Common myeloid progenitor, CD34-positive (primary cell): Measurements from ENCODE around the gene F11R. TPM values are rescaled to one million over a fixed set of nuclear protein-coding genes. Genes with fewer than 3 reads are reported as not detected.
"Not testable (repeated sequence)": the region's sequence is repeated elsewhere in the genome, so short reads cannot be mapped to it uniquely, and the experiment has no call there.

Experiments
- CTCF ChIA-PET: fragments of 350-600 bp; sonication (Branson Sonifier 250); formaldehyde crosslinking; loops from one replicate; lab custom pipeline; 2021; ENCODE audit warnings: antibody characterized with exemption; lab: Charles Lee
- POLR2A ChIA-PET: fragments of 350-600 bp; sonication (Branson Sonifier 250); formaldehyde crosslinking; loops from one replicate; lab custom pipeline; 2021; ENCODE audit warnings: antibody characterized with exemption; lab: Charles Lee
- DNase-seq, 3 donors: peaks; one replicate each; pipeline versions ENCODE4 v3.0.0 to v3.0.0-alpha.2; 2013
- H3K27ac ChIP-seq, 2 experiments: 1 replicate in 1 of 2; 2 replicates in 1 of 2; pipeline ENCODE4 v1.7.0; 2013; ENCODE audit warnings: inconsistent platforms in 2 of 2, low read length in 2 of 2, mild to moderate bottlenecking in 2 of 2, low read depth in 1 of 2, moderate library complexity in 1 of 2; ENCODE audit not compliant: severe bottlenecking in 2 of 2, insufficient read depth in 1 of 2, poor library complexity in 1 of 2
- H3K27me3 ChIP-seq, 5 experiments: replicated peaks in 2 of 5; 1 replicate in 3 of 5; 2 replicates in 2 of 5; pipeline versions ENCODE4 v1.6.1 to v1.7.0; 2013; ENCODE audit warnings: low read length in 4 of 5, mild to moderate bottlenecking in 2 of 5, moderate library complexity in 2 of 5, inconsistent platforms in 1 of 5; ENCODE audit not compliant: insufficient read depth in 5 of 5, control insufficient read depth in 4 of 5
- H3K36me3 ChIP-seq, 4 experiments: 1 replicate in 2 of 4; 2 replicates in 2 of 4; pipeline versions ENCODE4 v1.6.1 to v1.7.0; 2013; ENCODE audit warnings: low read length in 3 of 4, control low read depth in 1 of 4, mild to moderate bottlenecking in 1 of 4; ENCODE audit not compliant: control insufficient read depth in 4 of 4, insufficient read depth in 4 of 4
- H3K4me1 ChIP-seq, 4 experiments: 1 replicate in 3 of 4; 2 replicates in 1 of 4; pipeline versions ENCODE4 v1.6.1 to v1.7.1; 2013; ENCODE audit warnings: low read length in 3 of 4, mild to moderate bottlenecking in 3 of 4, control low read depth in 1 of 4, inconsistent platforms in 1 of 4, moderate library complexity in 1 of 4; ENCODE audit not compliant: control insufficient read depth in 4 of 4, insufficient read depth in 4 of 4; ENCODE audit errors: control extremely low read depth in 1 of 4
- H3K4me3 ChIP-seq, 7 experiments: 1 replicate in 4 of 7; 2 replicates in 3 of 7; pipeline versions ENCODE4 v1.5.1 to v1.7.0; 2013; ENCODE audit warnings: mild to moderate bottlenecking in 7 of 7, low read length in 6 of 7, moderate library complexity in 6 of 7, inconsistent platforms in 2 of 7, low read depth in 2 of 7, control low read depth in 1 of 7; ENCODE audit not compliant: insufficient read depth in 4 of 7, control insufficient read depth in 1 of 7; ENCODE audit errors: extremely low read depth in 1 of 7
- H3K9me3 ChIP-seq, 5 experiments: 1 replicate in 4 of 5; 2 replicates in 1 of 5; pipeline versions ENCODE4 v1.6.1 to v1.7.1; 2013; ENCODE audit warnings: low read length in 4 of 5, mild to moderate bottlenecking in 2 of 5, inconsistent platforms in 1 of 5, low read depth in 1 of 5, moderate library complexity in 1 of 5; ENCODE audit not compliant: control insufficient read depth in 4 of 5, insufficient read depth in 2 of 5; ENCODE audit errors: control extremely low read depth in 1 of 5
- WGBS: methylation state at CpG from one replicate; pipeline ENCODE4 v1.1.5; 2013; ENCODE audit not compliant: insufficient coverage; 5-methylcytosine and 5-hydroxymethylcytosine counted together
- polyA plus RNA-seq: library from polyadenylated mRNA; unstranded; fragments of 120-200 nt; gene quantifications from one replicate; pipeline ENCODE4 v1.2.1, GENCODE V29; 2013

The F11R gene
- polyA plus RNA-seq, result 57.2 TPM

GRCh38 chr1:161020509-161021164 is at the start of gene F11R:
TSS of gene F11R (minus strand) at chr1:161021152. CDS start at chr1:161021073, 79 bp downstream.
- Histone ChIP-seq H3K36me3 (peaks cover 0 to 3% (median 0%) of the 10 kb centered on the region in 4 experiments), H3K4me1 (peaks cover 15 to 43% (median 34%) of the 10 kb centered on the region in 4 experiments), H3K4me3 (peak within 1 kb of the TSS; percentile 71 to 96 (median 83)), H3K27me3 (no peaks in the 10 kb centered on the region), H3K27ac (peak within 1 kb of the TSS; percentile 25 to 74), H3K9me3 (no peaks in the 10 kb centered on the region)
- POLR2A ChIA-PET, result interaction anchor here (0.6 to 1.6 kb wide), 8 partner anchors 12 to 145 kb away, joined by 3 to 6 read pairs (median 4); partner anchors contain the start of gene TSTD1
- 0% methylated on average over 26 of the region's 36 CpGs for WGBS
- peak; percentile 39 to 72 (median 64) for DNase-seq
- CTCF ChIA-PET, result interaction anchor here (0.8 to 4.9 kb wide), 17 partner anchors 10 to 97 kb away, joined by 3 to 78 read pairs (median 4); partner anchors contain the start of genes ARHGAP30, NECTIN4, NIT1 and PFDN2

GRCh38 chr1:161069731-161070270 is 48.8 kb upstream of the F11R start, which contains the start of gene ARHGAP30:
TSS of gene ARHGAP30 (minus strand) at chr1:161069891. CDS start at chr1:161069624, 267 bp downstream.
- H3K4me3 ChIP-seq, result peak within 1 kb of the TSS; percentile 32 to 94 (median 81)
- peak within 1 kb of the TSS; percentile 72 to 90 for H3K27ac ChIP-seq
- no peaks in the 10 kb centered on the region for H3K27me3 ChIP-seq
- WGBS, result 9% methylated on average over 9 of the region's 9 CpGs
- peaks cover 4 to 11% (median 5%) of the 10 kb centered on the region in 4 experiments for H3K36me3 ChIP-seq
- H3K4me1 ChIP-seq, result peaks cover 15 to 74% (median 56%) of the 10 kb centered on the region in 4 experiments
- CTCF ChIA-PET, result interaction anchor here (1.0 to 20.2 kb wide), 12 partner anchors 9 to 107 kb away, joined by 3 to 297 read pairs (median 11); partner anchors contain the start of genes DEDD, F11R, KLHDC9 and TSTD1
- DNase-seq, result peak; percentile 84 to 97 (median 95)
- POLR2A ChIA-PET, result interaction anchor here (0.8 to 4.4 kb wide), 4 partner anchors 24 to 56 kb away, joined by 3 to 53 read pairs (median 18); partner anchors contain the start of genes KLHDC9 and USF1
- no peaks in the 10 kb centered on the region for H3K9me3 ChIP-seq

- H3K36me3 ChIP-seq, result peaks cover 4 to 11% (median 7%) of the 10 kb centered on the region in 4 experiments
- H3K4me1 ChIP-seq, result peaks cover 15 to 72% (median 56%) of the 10 kb centered on the region in 4 experiments
- no peak for DNase-seq
- POLR2A ChIA-PET, result interaction anchor here (0.8 to 4.4 kb wide), 3 partner anchors 23 to 56 kb away, joined by 5 to 53 read pairs (median 30); partner anchors contain the start of genes KLHDC9 and USF1
- CTCF ChIA-PET, result interaction anchor here (1.0 to 20.2 kb wide), 8 partner anchors 14 to 88 kb away, joined by 4 to 297 read pairs (median 81); partner anchors contain the start of genes DEDD, F11R, KLHDC9 and TSTD1
- WGBS, result 2% methylated on average over 8 of the region's 9 CpGs
- no peaks in the 10 kb centered on the region for H3K27me3 ChIP-seq
- peak overlapping the region; percentile 32 to 94 (median 81) for H3K4me3 ChIP-seq
- no peaks in the 10 kb centered on the region for H3K9me3 ChIP-seq
- H3K27ac ChIP-seq, result peak overlapping the region; percentile 72 to 90
These were observed 48.3 kb upstream of the F11R start for GRCh38 chr1:161069241-161069640.

GRCh38 chr1:161068306-161069234 is 47.6 kb upstream of the F11R start:
- Histone ChIP-seq H3K4me3 (peak overlapping the region; percentile 32 to 94 (median 81)), H3K9me3 (no peaks in the 10 kb centered on the region), H3K36me3 (peaks cover 4 to 11% (median 8%) of the 10 kb centered on the region in 4 experiments), H3K4me1 (peaks cover 15 to 66% (median 55%) of the 10 kb centered on the region in 4 experiments), H3K27me3 (no peaks in the 10 kb centered on the region), H3K27ac (peak overlapping the region; percentile 72 to 90)
- WGBS, result 5% methylated on average over 7 of the region's 10 CpGs
- CTCF ChIA-PET, result interaction anchor here (0.8 to 20.2 kb wide), 14 partner anchors 9 to 72 kb away, joined by 3 to 297 read pairs (median 5); partner anchors contain the start of genes KLHDC9, TSTD1 and USF1
- peak; percentile 94 to 98 (median 97) for DNase-seq
- POLR2A ChIA-PET, result interaction anchor here (0.8 to 4.4 kb wide), 6 partner anchors 22 to 177 kb away, joined by 3 to 53 read pairs (median 4); partner anchors contain the start of genes KLHDC9 and USF1

- peak in 1 of 3 donors; percentile 15 for DNase-seq
- Histone ChIP-seq H3K27ac (peak overlapping the region; percentile 14 to 46), H3K27me3 (no peaks in the 10 kb centered on the region), H3K4me1 (peaks cover 15 to 50% (median 46%) of the 10 kb centered on the region in 4 experiments), H3K36me3 (peaks cover 4 to 17% (median 11%) of the 10 kb centered on the region in 4 experiments), H3K9me3 (no peaks in the 10 kb centered on the region), H3K4me3 (peak overlapping the region in 1 of 7 experiments; percentile 42)
- ChIA-PET POLR2A (no interaction called here), CTCF (interaction anchor here (0.7 to 13.6 kb wide), 3 partner anchors 24 to 114 kb away, joined by 3 to 166 read pairs (median 73); partner anchors contain the start of genes TSTD1 and USF1)
- whole genome bisulfite sequencing, result 76% methylated on average over 3 of the region's 3 CpGs
These were observed 45.7 kb upstream of the F11R start for GRCh38 chr1:161066694-161067093.

- WGBS, result 100% methylated on average over 3 of the region's 7 CpGs
- H3K4me3 ChIP-seq, POLR2A ChIA-PET, DNase-seq, H3K27ac ChIP-seq, H3K27me3 ChIP-seq, H3K9me3 ChIP-seq: not testable (repeated sequence)
- peaks cover 13 to 43% (median 42%) of the 10 kb centered on the region in 4 experiments for H3K4me1 ChIP-seq
- H3K36me3 ChIP-seq, result peaks cover 4 to 20% (median 11%) of the 10 kb centered on the region in 4 experiments
- CTCF ChIA-PET, result interaction anchor here (1.1 to 13.6 kb wide), 2 partner anchors 9 to 23 kb away, joined by 3 to 166 read pairs; partner anchors contain the start of genes TSTD1 and USF1
These were observed 44.7 kb upstream of the F11R start for GRCh38 chr1:161065681-161066080.
